ENCODE data around the gene CCDC83.

GRCh38 chr11:85902353-85902752, 47.2 kb downstream of the CCDC83 start:
- TF ChIP-seq CTCF (IDR thresholded peaks at IDR 0.05) (no peak), EZH2 (IDR thresholded peaks at IDR 0.05) (no peak), EZH2phosphoT487 (IDR thresholded peaks at IDR 0.05) (no peak)

All from neural progenitor cell (in vitro differentiated cells).